Activated CD4-positive, alpha-beta memory T cell treated with anti-CD3 and anti-CD28 coated beads, Interleukin-2, amount 10 ng/mL, durations not matched to agents 7 days and 5 days (primary cell): Measurements from ENCODE around the gene FOSL2. TPM values are rescaled to one million over a fixed set of nuclear protein-coding genes. Genes with fewer than 3 reads are reported as not detected.
"Not testable (repeated sequence)": the region's sequence is repeated elsewhere in the genome, so short reads cannot be mapped to it uniquely, and the experiment has no call there.

ENCODE experiments used
- CTCF ChIA-PET: fragments of 350-600 bp; sonication (Branson Sonifier 250); formaldehyde crosslinking; loops from one replicate; lab custom pipeline; 2021; ENCODE audit warnings: antibody characterized with exemption, inconsistent platforms; lab: Charles Lee
- POLR2A ChIA-PET: fragments of 350-600 bp; sonication (Branson Sonifier 250); formaldehyde crosslinking; loops from one replicate; lab custom pipeline; 2021; ENCODE audit warnings: antibody characterized with exemption; lab: Charles Lee
- DNase-seq: peaks from one replicate; pipeline ENCODE4 v3.0.0-alpha.2; 2020
- H3K27ac Mint-ChIP-seq: one replicate; pipeline ENCODE4 v1.8.0; 2021; ENCODE audit warnings: mild to moderate bottlenecking, mixed read lengths
- H3K27me3 Mint-ChIP-seq: one replicate; pipeline ENCODE4 v1.8.0; 2021; ENCODE audit warnings: mixed read lengths
- H3K36me3 Mint-ChIP-seq: one replicate; pipeline ENCODE4 v1.8.0; 2021; ENCODE audit warnings: low read depth, mixed read lengths
- H3K4me1 Mint-ChIP-seq: one replicate; pipeline ENCODE4 v1.8.0; 2021; ENCODE audit warnings: mixed read lengths
- H3K4me3 Mint-ChIP-seq: one replicate; pipeline ENCODE4 v1.8.0; 2021; ENCODE audit warnings: mild to moderate bottlenecking, mixed read lengths
- H3K9me3 Mint-ChIP-seq: one replicate; pipeline ENCODE4 v1.8.0; 2021; ENCODE audit warnings: mixed read lengths
- total RNA-seq, 2 experiments: library from RNA; stranded (reverse); gene quantifications; one replicate each; pipeline ENCODE4 v1.2.3, GENCODE V29; 2021

FOSL2 gene
- total RNA-seq, 2 experiments from 2014 or later: 96.4 to 100 TPM

GRCh38 chr2:28366496-28367282 is 26.0 kb upstream of the FOSL2 start:
- Mint-ChIP-seq H3K27me3 (peaks cover 4% of the 10 kb centered on the region), H3K9me3 (no peaks in the 10 kb centered on the region), H3K27ac (peak overlapping the region; percentile 86), H3K36me3 (peaks cover 7% of the 10 kb centered on the region), H3K4me1 (peaks cover 69% of the 10 kb centered on the region), H3K4me3 (peak overlapping the region; percentile 52)
- CTCF ChIA-PET: interaction anchor here (1.0 to 2.0 kb wide), 2 partner anchors 18 to 24 kb away, joined by 3 to 8 read pairs; no protein-coding TSS in a partner anchor
- peak; percentile 83 for DNase-seq
- POLR2A ChIA-PET: interaction anchor here (0.8 to 8.2 kb wide), 7 partner anchors 10 to 115 kb away, joined by 3 to 65 read pairs (median 8); partner anchors contain the start of gene FOSL2

GRCh38 chr2:28367667-28368356 is 24.8 kb upstream of the FOSL2 start:
- no peak overlapping the region for H3K4me3 Mint-ChIP-seq
- H3K4me1 Mint-ChIP-seq: peaks cover 59% of the 10 kb centered on the region
- H3K36me3 Mint-ChIP-seq: peaks cover 7% of the 10 kb centered on the region
- ChIA-PET POLR2A (interaction anchor here (0.8 to 8.2 kb wide), 5 partner anchors 12 to 116 kb away, joined by 3 to 65 read pairs (median 35); partner anchors contain the start of gene FOSL2), CTCF (interaction anchor here (2.0 kb wide), 1 partner anchor 23 kb away, joined by 8 read pairs; no protein-coding TSS in a partner anchor)
- peak overlapping the region; percentile 34 for H3K27ac Mint-ChIP-seq
- H3K9me3 Mint-ChIP-seq: no peaks in the 10 kb centered on the region
- no peak for DNase-seq
- peaks cover 12% of the 10 kb centered on the region for H3K27me3 Mint-ChIP-seq

- DNase-seq: no peak
- H3K27me3 Mint-ChIP-seq: peaks cover 17% of the 10 kb centered on the region
- H3K27ac Mint-ChIP-seq: peak overlapping the region; percentile 48
- POLR2A ChIA-PET: interaction anchor here (1.3 to 8.2 kb wide), 4 partner anchors 12 to 41 kb away, joined by 3 to 64 read pairs (median 22); no protein-coding TSS in a partner anchor
- CTCF ChIA-PET: no interaction called here
- H3K36me3 Mint-ChIP-seq: peaks cover 7% of the 10 kb centered on the region
- H3K9me3 Mint-ChIP-seq: no peaks in the 10 kb centered on the region
- H3K4me1 Mint-ChIP-seq: peaks cover 55% of the 10 kb centered on the region
- no peak overlapping the region for H3K4me3 Mint-ChIP-seq
Measured at GRCh38 chr2:28368357-28368798, 24.3 kb upstream of the FOSL2 start.

- Mint-ChIP-seq H3K27me3 (peaks cover 22% of the 10 kb centered on the region), H3K4me1 (peaks cover 45% of the 10 kb centered on the region), H3K9me3 (no peaks in the 10 kb centered on the region), H3K36me3 (peaks cover 5% of the 10 kb centered on the region), H3K4me3 (no peak overlapping the region), H3K27ac (no peak overlapping the region)
- no peak for DNase-seq
- ChIA-PET CTCF (no interaction called here), POLR2A (interaction anchor here (0.6 to 8.2 kb wide), 4 partner anchors 11 to 42 kb away, joined by 3 to 64 read pairs (median 6); no protein-coding TSS in a partner anchor)
Measured at GRCh38 chr2:28369358-28369757, 23.3 kb upstream of the FOSL2 start.

- H3K4me1 Mint-ChIP-seq: peaks cover 35% of the 10 kb centered on the region
- CTCF ChIA-PET: interaction anchor here (1.6 kb wide), 1 partner anchor 21 kb away, joined by 6 read pairs; no protein-coding TSS in a partner anchor
- no peak for DNase-seq
- H3K27ac Mint-ChIP-seq: no peak overlapping the region
- H3K9me3 Mint-ChIP-seq: no peaks in the 10 kb centered on the region
- H3K27me3 Mint-ChIP-seq: peaks cover 22% of the 10 kb centered on the region
- POLR2A ChIA-PET: interaction anchor here (2.3 to 8.2 kb wide), 2 partner anchors 10 to 20 kb away, joined by 9 to 64 read pairs; no protein-coding TSS in a partner anchor
- H3K4me3 Mint-ChIP-seq: no peak overlapping the region
- peaks cover 2% of the 10 kb centered on the region for H3K36me3 Mint-ChIP-seq
Measured at GRCh38 chr2:28370354-28370753, 22.3 kb upstream of the FOSL2 start.

- ChIA-PET CTCF (interaction anchor here (1.6 kb wide), 1 partner anchor 19 kb away, joined by 6 read pairs; no protein-coding TSS in a partner anchor), POLR2A (interaction anchor here (0.9 to 8.2 kb wide), 2 partner anchors 8 to 20 kb away, joined by 3 to 64 read pairs; no protein-coding TSS in a partner anchor)
- DNase-seq, H3K4me3 Mint-ChIP-seq, H3K36me3 Mint-ChIP-seq, H3K27ac Mint-ChIP-seq, H3K9me3 Mint-ChIP-seq: not testable (repeated sequence)
- H3K27me3 Mint-ChIP-seq: peaks cover 22% of the 10 kb centered on the region
- H3K4me1 Mint-ChIP-seq: peaks cover 22% of the 10 kb centered on the region
Measured at GRCh38 chr2:28371728-28372127, 20.9 kb upstream of the FOSL2 start.

- ChIA-PET POLR2A (interaction anchor here (1.0 to 1.2 kb wide), 2 partner anchors 17 to 26 kb away, joined by 3 read pairs; no protein-coding TSS in a partner anchor), CTCF (no interaction called here)
- DNase-seq: no peak
- H3K4me3 Mint-ChIP-seq: no peak overlapping the region
- peaks cover 22% of the 10 kb centered on the region for H3K27me3 Mint-ChIP-seq
- H3K4me1 Mint-ChIP-seq: peaks cover 19% of the 10 kb centered on the region
- H3K27ac Mint-ChIP-seq: no peak overlapping the region
- no peaks in the 10 kb centered on the region for H3K36me3 Mint-ChIP-seq
- H3K9me3 Mint-ChIP-seq: no peaks in the 10 kb centered on the region
Measured at GRCh38 chr2:28373854-28374253, 18.8 kb upstream of the FOSL2 start.

GRCh38 chr2:28374331-28374730 is 18.3 kb upstream of the FOSL2 start:
- ChIA-PET CTCF (no interaction called here), POLR2A (interaction anchor here (1.0 kb wide), 1 partner anchor 17 kb away, joined by 3 read pairs; no protein-coding TSS in a partner anchor)
- peaks cover 22% of the 10 kb centered on the region for H3K27me3 Mint-ChIP-seq
- H3K4me3 Mint-ChIP-seq: no peak overlapping the region
- H3K4me1 Mint-ChIP-seq: peaks cover 22% of the 10 kb centered on the region
- H3K36me3 Mint-ChIP-seq: no peaks in the 10 kb centered on the region
- no peak for DNase-seq
- no peaks in the 10 kb centered on the region for H3K9me3 Mint-ChIP-seq
- H3K27ac Mint-ChIP-seq: no peak overlapping the region

GRCh38 chr2:28375236-28375635 is 17.4 kb upstream of the FOSL2 start:
- DNase-seq: no peak
- Mint-ChIP-seq H3K27ac (no peak overlapping the region), H3K36me3 (no peaks in the 10 kb centered on the region), H3K4me1 (peaks cover 31% of the 10 kb centered on the region), H3K4me3 (no peak overlapping the region), H3K9me3 (no peaks in the 10 kb centered on the region), H3K27me3 (peaks cover 22% of the 10 kb centered on the region)
- POLR2A ChIA-PET: no interaction called here
- CTCF ChIA-PET: no interaction called here

GRCh38 chr2:28375742-28376631 is 16.7 kb upstream of the FOSL2 start:
- ChIA-PET CTCF (no interaction called here), POLR2A (interaction anchor here (1.1 to 7.3 kb wide), 2 partner anchors 8 to 15 kb away, joined by 8 to 64 read pairs; no protein-coding TSS in a partner anchor)
- no peak overlapping the region for H3K27ac Mint-ChIP-seq
- peaks cover 19% of the 10 kb centered on the region for H3K27me3 Mint-ChIP-seq
- no peaks in the 10 kb centered on the region for H3K36me3 Mint-ChIP-seq
- no peaks in the 10 kb centered on the region for H3K9me3 Mint-ChIP-seq
- no peak overlapping the region for H3K4me3 Mint-ChIP-seq
- no peak for DNase-seq
- H3K4me1 Mint-ChIP-seq: peaks cover 30% of the 10 kb centered on the region

GRCh38 chr2:28377195-28377816 is 15.4 kb upstream of the FOSL2 start:
- CTCF ChIA-PET: interaction anchor here (1.2 kb wide), 1 partner anchor 14 kb away, joined by 3 read pairs; no protein-coding TSS in a partner anchor

More at GRCh38 chr2:28377195-28377816, 15.4 kb upstream of the FOSL2 start:
- Mint-ChIP-seq H3K4me3 (no peak overlapping the region), H3K27me3 (peaks cover 16% of the 10 kb centered on the region), H3K4me1 (peaks cover 30% of the 10 kb centered on the region), H3K27ac (no peak overlapping the region), H3K36me3 (no peaks in the 10 kb centered on the region), H3K9me3 (no peaks in the 10 kb centered on the region)
- POLR2A ChIA-PET: interaction anchor here (1.1 to 7.3 kb wide), 4 partner anchors 10 to 21 kb away, joined by 3 to 82 read pairs (median 36); partner anchors contain the start of gene FOSL2
- no peak for DNase-seq
